HUES6 (cell line): ENCODE measurements around the gene CKLF.

Experiments
- H3K27ac ChIP-seq: 2 replicates; pipeline ENCODE4 v1.7.0; 2013; ENCODE audit warnings: low read depth, mild to moderate bottlenecking, low read length, inconsistent platforms
- H3K27me3 ChIP-seq: 2 replicates; pipeline ENCODE4 v1.6.1; 2013; ENCODE audit warnings: low read length; ENCODE audit not compliant: control insufficient read depth, insufficient read depth
- H3K36me3 ChIP-seq: 2 replicates; pipeline ENCODE4 v1.6.1; 2013; ENCODE audit warnings: low read length; ENCODE audit not compliant: control insufficient read depth, insufficient read depth
- H3K4me1 ChIP-seq: 2 replicates; pipeline ENCODE4 v1.6.1; 2013; ENCODE audit warnings: low read length; ENCODE audit not compliant: control insufficient read depth, insufficient read depth
- H3K4me3 ChIP-seq: 2 replicates; pipeline ENCODE4 v1.5.1; 2013; ENCODE audit warnings: low read depth, low read length
- H3K9ac ChIP-seq: one replicate; pipeline ENCODE4 v1.6.1; 2013; ENCODE audit warnings: mild to moderate bottlenecking, low read length
- H3K9me3 ChIP-seq: 2 replicates; pipeline ENCODE4 v1.6.1; 2013; ENCODE audit warnings: low read depth, low read length; ENCODE audit not compliant: control insufficient read depth, insufficient read depth

The CKLF gene

GRCh38 chr16:66520406-66521170, 31.8 kb upstream of the CKLF start:
- no peak overlapping the region for H3K4me3 ChIP-seq
- H3K36me3 ChIP-seq = no peaks in the 10 kb centered on the region
- no peaks in the 10 kb centered on the region for H3K9me3 ChIP-seq
- no peak overlapping the region for H3K27ac ChIP-seq
- H3K9ac ChIP-seq = no peak overlapping the region
- no peaks in the 10 kb centered on the region for H3K27me3 ChIP-seq
- H3K4me1 ChIP-seq = peaks cover 15% of the 10 kb centered on the region

GRCh38 chr16:66521252-66521713, 31.1 kb upstream of the CKLF start:
- no peak overlapping the region for H3K4me3 ChIP-seq
- peaks cover 13% of the 10 kb centered on the region for H3K4me1 ChIP-seq
- H3K9ac ChIP-seq = no peak overlapping the region
- H3K27me3 ChIP-seq = no peaks in the 10 kb centered on the region
- no peaks in the 10 kb centered on the region for H3K9me3 ChIP-seq
- no peak overlapping the region for H3K27ac ChIP-seq
- no peaks in the 10 kb centered on the region for H3K36me3 ChIP-seq

- Histone ChIP-seq H3K27ac (no peak overlapping the region), H3K4me1 (peaks cover 5% of the 10 kb centered on the region; the same call in 1 of the 2 replicates), H3K4me3 (no peak overlapping the region), H3K9ac (no peak overlapping the region), H3K9me3 (no peaks in the 10 kb centered on the region), H3K36me3 (no peaks in the 10 kb centered on the region), H3K27me3 (no peaks in the 10 kb centered on the region)
Observed at GRCh38 chr16:66521951-66522771, 30.2 kb upstream of the CKLF start.

GRCh38 chr16:66522816-66523590, 29.4 kb upstream of the CKLF start:
- Histone ChIP-seq H3K27ac (no peak overlapping the region), H3K4me3 (no peak overlapping the region)

GRCh38 chr16:66523861-66524354, 28.5 kb upstream of the CKLF start:
- Histone ChIP-seq H3K9me3 (no peaks in the 10 kb centered on the region), H3K4me3 (no peak overlapping the region), H3K4me1 (no peaks in the 10 kb centered on the region; the same call in 1 of the 2 replicates), H3K27ac (no peak overlapping the region), H3K36me3 (0 out of 2 replicates have a peak, but pooled peaks cover 3% of the 10 kb centered on the region), H3K9ac (no peak overlapping the region), H3K27me3 (no peaks in the 10 kb centered on the region)

More at GRCh38 chr16:66522816-66523590, 29.4 kb upstream of the CKLF start:
- Histone ChIP-seq H3K4me1 (no peaks in the 10 kb centered on the region; the same call in 1 of the 2 replicates), H3K9ac (no peak overlapping the region), H3K9me3 (no peaks in the 10 kb centered on the region), H3K27me3 (no peaks in the 10 kb centered on the region), H3K36me3 (no peaks in the 10 kb centered on the region)

GRCh38 chr16:66524601-66525164, 27.7 kb upstream of the CKLF start:
- H3K27me3 ChIP-seq = no peaks in the 10 kb centered on the region
- H3K27ac ChIP-seq = no peak overlapping the region
- H3K9me3 ChIP-seq = no peaks in the 10 kb centered on the region
- no peaks in the 10 kb centered on the region; the same call in 1 of the 2 replicates for H3K4me1 ChIP-seq
- no peak overlapping the region for H3K9ac ChIP-seq
- no peak overlapping the region for H3K4me3 ChIP-seq
- 0 out of 2 replicates have a peak, but pooled peaks cover 3% of the 10 kb centered on the region for H3K36me3 ChIP-seq

GRCh38 chr16:66525396-66526180, 26.8 kb upstream of the CKLF start:
- no peak overlapping the region for H3K9ac ChIP-seq
- H3K27ac ChIP-seq = no peak overlapping the region
- no peaks in the 10 kb centered on the region for H3K27me3 ChIP-seq
- H3K9me3 ChIP-seq = no peaks in the 10 kb centered on the region
- H3K36me3 ChIP-seq = 0 out of 2 replicates have a peak, but pooled peaks cover 3% of the 10 kb centered on the region
- H3K4me1 ChIP-seq = no peaks in the 10 kb centered on the region; the same call in 1 of the 2 replicates
- no peak overlapping the region for H3K4me3 ChIP-seq

GRCh38 chr16:66528294-66528693, 24.1 kb upstream of the CKLF start:
- H3K27ac ChIP-seq = no peak overlapping the region
- 0 out of 2 replicates have a peak, but pooled peaks cover 3% of the 10 kb centered on the region for H3K36me3 ChIP-seq
- H3K4me3 ChIP-seq = no peak overlapping the region
- H3K27me3 ChIP-seq = no peaks in the 10 kb centered on the region
- no peaks in the 10 kb centered on the region for H3K9me3 ChIP-seq
- H3K9ac ChIP-seq = no peak overlapping the region
- no peaks in the 10 kb centered on the region; the same call in 1 of the 2 replicates for H3K4me1 ChIP-seq

GRCh38 chr16:66529475-66529874, 22.9 kb upstream of the CKLF start:
- no peaks in the 10 kb centered on the region; the same call in 1 of the 2 replicates for H3K4me1 ChIP-seq
- H3K9ac ChIP-seq = no peak overlapping the region
- H3K27ac ChIP-seq = no peak overlapping the region
- H3K4me3 ChIP-seq = no peak overlapping the region
- H3K27me3 ChIP-seq = no peaks in the 10 kb centered on the region
- no peaks in the 10 kb centered on the region for H3K9me3 ChIP-seq
- 0 out of 2 replicates have a peak, but pooled peaks cover 3% of the 10 kb centered on the region for H3K36me3 ChIP-seq
